MM.1S (cell line): ENCODE results near the gene ZNF687.

Experiments
- DNase-seq: peaks from one replicate; pipeline ENCODE4 v3.0.0-alpha.2; 2015
- H2AFZ ChIP-seq: fragments of 300-600 bp; sonication (generic); 2 replicates; pipeline ENCODE4 v1.6.0; 2016; ENCODE audit warnings: antibody characterized with exemption, low read length
- H3F3A ChIP-seq: fragments of 300-600 bp; sonication (generic); 2 replicates; pipeline ENCODE4 v1.6.1; 2016; ENCODE audit warnings: mild to moderate bottlenecking, antibody characterized with exemption, low read length, moderate library complexity, mixed read lengths; ENCODE audit not compliant: insufficient read depth
- H3K27ac ChIP-seq: fragments of 300-600 bp; sonication (generic); 2 replicates; pipeline ENCODE4 v1.5.1; 2016; ENCODE audit warnings: mild to moderate bottlenecking, low read length
- H3K27me3 ChIP-seq: fragments of 300-600 bp; sonication (generic); replicated peaks from 2 replicates; pipeline ENCODE4 v1.6.0; 2016; ENCODE audit warnings: low read length; ENCODE audit not compliant: insufficient read depth
- H3K36me3 ChIP-seq: fragments of 300-600 bp; sonication (generic); replicated peaks from 2 replicates; pipeline ENCODE4 v1.6.1; 2016; ENCODE audit warnings: mild to moderate bottlenecking, low read length, mixed read lengths; ENCODE audit not compliant: insufficient read depth
- H3K4me1 ChIP-seq: fragments of 300-600 bp; sonication (generic); 2 replicates; pipeline ENCODE4 v1.6.1; 2016; ENCODE audit warnings: low read length, mixed read lengths
- H3K4me2 ChIP-seq: fragments of 300-600 bp; sonication (generic); 2 replicates; pipeline ENCODE4 v1.6.0; 2016; ENCODE audit warnings: low read depth, low read length
- H3K4me3 ChIP-seq: fragments of 300-600 bp; sonication (generic); 2 replicates; pipeline ENCODE4 v1.5.1; 2016; ENCODE audit warnings: low read length, mixed read lengths
- H3K79me2 ChIP-seq: fragments of 300-600 bp; sonication (generic); 2 replicates; pipeline ENCODE4 v1.6.1; 2016; ENCODE audit warnings: mixed run types, low read length, mixed read lengths
- H3K9ac ChIP-seq: fragments of 300-600 bp; sonication (generic); 2 replicates; pipeline ENCODE4 v1.6.1; 2016; ENCODE audit warnings: low read length, mixed read lengths
- H3K9me2 ChIP-seq: fragments of 300-600 bp; sonication (generic); replicated peaks from 2 replicates; pipeline ENCODE4 v1.6.1; 2016; ENCODE audit warnings: mild to moderate bottlenecking, low read length, mixed read lengths; ENCODE audit not compliant: insufficient read depth
- H3K9me3 ChIP-seq: fragments of 300-600 bp; sonication (generic); replicated peaks from 2 replicates; pipeline ENCODE4 v1.6.1; 2016; ENCODE audit warnings: mild to moderate bottlenecking, low read length, mixed read lengths; ENCODE audit not compliant: insufficient read depth
- H4K20me1 ChIP-seq: fragments of 300-600 bp; sonication (generic); 2 replicates; pipeline ENCODE4 v1.6.1; 2016; ENCODE audit warnings: mild to moderate bottlenecking, low read length, moderate library complexity, mixed read lengths; ENCODE audit not compliant: insufficient read depth
- CTCF ChIP-seq: fragments of 300-600 bp; sonication (generic); IDR thresholded peaks from 2 replicates; pipeline ENCODE4 v1.5.1; 2016; ENCODE audit warnings: antibody characterized with exemption, low read length, mixed read lengths
- EZH2 ChIP-seq: fragments of 300-600 bp; sonication (generic); optimal IDR thresholded peaks from 2 replicates; pipeline ENCODE3; 2017; ENCODE audit warnings: low read depth, mild to moderate bottlenecking, antibody characterized with exemption, low read length, mixed read lengths
- EZH2phosphoT487 ChIP-seq: fragments of 300-600 bp; sonication (generic); IDR thresholded peaks from 2 replicates; pipeline ENCODE4 v1.6.1; 2018; ENCODE audit warnings: antibody characterized with exemption, low read length

The ZNF687 gene

GRCh38 chr1:151292207-151293030 lies 10.3 kb downstream of the ZNF687 start:
- no peaks in the 10 kb centered on the region for H3K4me1 ChIP-seq
- no peak overlapping the region for H3K27ac ChIP-seq
- no peaks in the 10 kb centered on the region for H3K27me3 ChIP-seq
- H3K9ac ChIP-seq, result no peak overlapping the region
- H3K4me2 ChIP-seq, result no peak overlapping the region
- H4K20me1 ChIP-seq, result no peaks in the 10 kb centered on the region
- DNase-seq, result no peak
- H3K79me2 ChIP-seq, result peaks cover 5% of the 10 kb centered on the region; the same call in 1 of the 2 replicates
- no peak for TF ChIP-seq EZH2phosphoT487
- no peak for TF ChIP-seq CTCF
- TF ChIP-seq EZH2, result no peak
- no peak overlapping the region for H3K4me3 ChIP-seq
- H2AFZ ChIP-seq, result no peak overlapping the region
- no peaks in the 10 kb centered on the region for H3K9me2 ChIP-seq
- no peaks in the 10 kb centered on the region for H3F3A ChIP-seq
- no peaks in the 10 kb centered on the region for H3K9me3 ChIP-seq
- H3K36me3 ChIP-seq, result no peaks in the 10 kb centered on the region

GRCh38 chr1:151293093-151293492 lies 11.0 kb downstream of the ZNF687 start:
- no peaks in the 10 kb centered on the region for H3K9me3 ChIP-seq
- no peaks in the 10 kb centered on the region for H3K4me1 ChIP-seq
- no peaks in the 10 kb centered on the region for H3K27me3 ChIP-seq
- H3K4me3 ChIP-seq, result no peak overlapping the region
- H3K4me2 ChIP-seq, result no peak overlapping the region
- H3K9me2 ChIP-seq, result no peaks in the 10 kb centered on the region
- no peak overlapping the region for H3K27ac ChIP-seq
- no peaks in the 10 kb centered on the region for H3K36me3 ChIP-seq
- no peaks in the 10 kb centered on the region for H4K20me1 ChIP-seq
- H3K79me2 ChIP-seq, result no peaks in the 10 kb centered on the region
- H3F3A ChIP-seq, result no peaks in the 10 kb centered on the region
- H3K9ac ChIP-seq, result no peak overlapping the region
- no peak for DNase-seq
- H2AFZ ChIP-seq, result no peak overlapping the region
- TF ChIP-seq EZH2phosphoT487 (no peak), CTCF (no peak), EZH2 (no peak)

- no peak overlapping the region for H3K4me2 ChIP-seq
- no peak overlapping the region for H3K27ac ChIP-seq
- H3K4me3 ChIP-seq, result no peak overlapping the region
- H3K36me3 ChIP-seq, result peaks cover 4% of the 10 kb centered on the region; the same call in 1 of the 2 replicates
- DNase-seq, result no peak
- H3K79me2 ChIP-seq, result no peaks in the 10 kb centered on the region
- H3K9me3 ChIP-seq, result no peaks in the 10 kb centered on the region
- H3K27me3 ChIP-seq, result no peaks in the 10 kb centered on the region
- H3K9me2 ChIP-seq, result no peaks in the 10 kb centered on the region
- no peak overlapping the region for H2AFZ ChIP-seq
- no peak for TF ChIP-seq EZH2phosphoT487
- no peak for TF ChIP-seq CTCF
- TF ChIP-seq EZH2, result no peak
- H3F3A ChIP-seq, result no peaks in the 10 kb centered on the region
- no peak overlapping the region for H3K9ac ChIP-seq
- H4K20me1 ChIP-seq, result no peaks in the 10 kb centered on the region
- no peaks in the 10 kb centered on the region for H3K4me1 ChIP-seq
These were observed 12.8 kb downstream of the ZNF687 start for GRCh38 chr1:151294742-151295462.
